GM10248 (cell line): ENCODE results near the gene PFKFB3.

Source experiments
- CTCF ChIA-PET: fragments of 300-600 bp; sonication (Branson Sonifier 250); formaldehyde crosslinking; extraction: SDS; loops from one replicate; lab custom pipeline; 2021; ENCODE audit warnings: antibody characterized with exemption; lab: Yijun Ruan, JAX
- POLR2A ChIA-PET: fragments of 350-650 bp; sonication (Branson Sonifier 250); formaldehyde crosslinking; extraction: SDS; loops from one replicate; lab custom pipeline; 2020; ENCODE audit warnings: antibody characterized with exemption; lab: Yijun Ruan, JAX
- DNase-seq: peaks from one replicate; pipeline ENCODE4 v3.0.0; 2012; ENCODE audit errors: extremely low spot score
- TF ChIP-seq, protein P1 (sequence below): IDR thresholded peaks from 2 replicates; pipeline ENCODE4 v1.5.1; 2012; ENCODE audit warnings: mild to moderate bottlenecking, low read depth; ENCODE audit errors: extremely low read depth, missing control alignments, control extremely low read depth

The PFKFB3 gene

DNA sequence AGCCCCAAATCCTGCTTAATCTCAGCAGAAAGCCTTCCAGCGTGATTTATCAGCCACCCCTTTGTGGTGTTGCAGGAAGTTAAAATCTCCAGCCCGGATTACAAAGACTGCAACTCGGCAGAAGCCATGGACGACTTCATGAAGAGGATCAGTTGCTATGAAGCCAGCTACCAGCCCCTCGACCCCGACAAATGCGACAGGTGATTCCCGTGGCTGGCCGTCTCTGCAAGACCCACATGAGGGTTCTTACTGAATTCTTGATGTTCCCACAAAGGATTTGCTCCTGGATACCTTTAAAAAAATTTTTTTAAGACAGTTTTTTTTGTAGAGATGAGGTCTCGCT, 16.7 kb downstream of the PFKFB3 start:
- TF ChIP-seq, protein P1, sequence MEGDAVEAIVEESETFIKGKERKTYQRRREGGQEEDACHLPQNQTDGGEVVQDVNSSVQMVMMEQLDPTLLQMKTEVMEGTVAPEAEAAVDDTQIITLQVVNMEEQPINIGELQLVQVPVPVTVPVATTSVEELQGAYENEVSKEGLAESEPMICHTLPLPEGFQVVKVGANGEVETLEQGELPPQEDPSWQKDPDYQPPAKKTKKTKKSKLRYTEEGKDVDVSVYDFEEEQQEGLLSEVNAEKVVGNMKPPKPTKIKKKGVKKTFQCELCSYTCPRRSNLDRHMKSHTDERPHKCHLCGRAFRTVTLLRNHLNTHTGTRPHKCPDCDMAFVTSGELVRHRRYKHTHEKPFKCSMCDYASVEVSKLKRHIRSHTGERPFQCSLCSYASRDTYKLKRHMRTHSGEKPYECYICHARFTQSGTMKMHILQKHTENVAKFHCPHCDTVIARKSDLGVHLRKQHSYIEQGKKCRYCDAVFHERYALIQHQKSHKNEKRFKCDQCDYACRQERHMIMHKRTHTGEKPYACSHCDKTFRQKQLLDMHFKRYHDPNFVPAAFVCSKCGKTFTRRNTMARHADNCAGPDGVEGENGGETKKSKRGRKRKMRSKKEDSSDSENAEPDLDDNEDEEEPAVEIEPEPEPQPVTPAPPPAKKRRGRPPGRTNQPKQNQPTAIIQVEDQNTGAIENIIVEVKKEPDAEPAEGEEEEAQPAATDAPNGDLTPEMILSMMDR: no peak
- DNase-seq: no peak
- CTCF ChIA-PET: interaction anchor here (0.8 to 2.2 kb wide), 5 partner anchors 12 to 183 kb away, joined by 3 to 5 read pairs (median 4); partner anchors contain the start of gene PFKFB3
- POLR2A ChIA-PET: no interaction called here

GRCh38 chr10:6220418-6221191, 17.9 kb downstream of the PFKFB3 start:
- ChIA-PET CTCF (interaction anchor here (0.8 to 2.2 kb wide), 4 partner anchors 13 to 18 kb away, joined by 3 to 5 read pairs (median 4); partner anchors contain the start of gene PFKFB3), POLR2A (no interaction called here)
- DNase-seq: no peak
- TF ChIP-seq, protein P1: no peak

DNA sequence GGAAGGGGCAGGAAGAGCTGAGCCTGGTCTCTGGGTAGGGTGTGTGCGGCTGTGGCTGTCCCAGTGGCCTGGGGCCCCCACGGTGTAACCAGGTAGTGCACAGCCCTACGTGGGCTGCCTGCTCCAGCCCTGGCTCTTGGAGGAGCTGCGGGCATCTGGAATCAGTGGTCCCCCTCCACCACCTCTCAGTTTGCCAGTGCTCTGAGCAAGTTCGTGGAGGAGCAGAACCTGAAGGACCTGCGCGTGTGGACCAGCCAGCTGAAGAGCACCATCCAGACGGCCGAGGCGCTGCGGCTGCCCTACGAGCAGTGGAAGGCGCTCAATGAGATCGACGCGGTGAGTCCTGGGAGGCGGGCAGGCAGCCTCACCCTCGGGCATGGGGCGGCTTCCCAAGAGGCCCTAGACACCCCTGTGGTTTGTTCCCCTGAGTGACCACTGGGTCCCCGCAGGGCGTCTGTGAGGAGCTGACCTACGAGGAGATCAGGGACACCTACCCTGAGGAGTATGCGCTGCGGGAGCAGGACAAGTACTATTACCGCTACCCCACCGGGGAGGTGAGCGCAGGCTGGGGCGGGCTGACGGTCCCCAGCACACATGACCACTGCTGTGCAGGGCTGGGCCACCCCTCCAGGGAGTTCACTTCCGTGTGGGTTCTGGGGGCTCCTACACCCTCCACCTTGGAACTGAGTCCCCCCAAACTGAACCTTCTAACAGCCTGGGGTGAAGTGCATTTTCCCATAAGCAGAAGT, 18.6 kb downstream of the PFKFB3 start:
- no peak for DNase-seq
- TF ChIP-seq, protein P1: no peak
- POLR2A ChIA-PET: no interaction called here
- CTCF ChIA-PET: interaction anchor here (0.8 to 2.2 kb wide), 3 partner anchors 13 to 180 kb away, joined by 4 to 5 read pairs (median 5); partner anchors contain the start of gene PFKFB3

- TF ChIP-seq, protein P1: no peak
- DNase-seq: no peak
- ChIA-PET CTCF (interaction anchor here (1.6 kb wide), 1 partner anchor 180 kb away, joined by 4 read pairs; no protein-coding TSS in a partner anchor), POLR2A (no interaction called here)
Measured at GRCh38 chr10:6221971-6222751, 19.4 kb downstream of the PFKFB3 start.

- DNase-seq: no peak
- TF ChIP-seq, protein P1: no peak
- POLR2A ChIA-PET: no interaction called here
- CTCF ChIA-PET: interaction anchor here (0.9 to 1.6 kb wide), 2 partner anchors 13 to 179 kb away, joined by 3 to 4 read pairs; no protein-coding TSS in a partner anchor
Measured at GRCh38 chr10:6222755-6223154, 20.0 kb downstream of the PFKFB3 start.

GRCh38 chr10:6223981-6224380, 21.2 kb downstream of the PFKFB3 start:
- ChIA-PET POLR2A (no interaction called here), CTCF (interaction anchor here (0.9 to 1.4 kb wide), 2 partner anchors 11 to 178 kb away, joined by 3 to 4 read pairs; no protein-coding TSS in a partner anchor)
- DNase-seq: no peak
- TF ChIP-seq, protein P1: no peak
